ENCODE measurements around the gene LZTS3.

The LZTS3 gene

DNA sequence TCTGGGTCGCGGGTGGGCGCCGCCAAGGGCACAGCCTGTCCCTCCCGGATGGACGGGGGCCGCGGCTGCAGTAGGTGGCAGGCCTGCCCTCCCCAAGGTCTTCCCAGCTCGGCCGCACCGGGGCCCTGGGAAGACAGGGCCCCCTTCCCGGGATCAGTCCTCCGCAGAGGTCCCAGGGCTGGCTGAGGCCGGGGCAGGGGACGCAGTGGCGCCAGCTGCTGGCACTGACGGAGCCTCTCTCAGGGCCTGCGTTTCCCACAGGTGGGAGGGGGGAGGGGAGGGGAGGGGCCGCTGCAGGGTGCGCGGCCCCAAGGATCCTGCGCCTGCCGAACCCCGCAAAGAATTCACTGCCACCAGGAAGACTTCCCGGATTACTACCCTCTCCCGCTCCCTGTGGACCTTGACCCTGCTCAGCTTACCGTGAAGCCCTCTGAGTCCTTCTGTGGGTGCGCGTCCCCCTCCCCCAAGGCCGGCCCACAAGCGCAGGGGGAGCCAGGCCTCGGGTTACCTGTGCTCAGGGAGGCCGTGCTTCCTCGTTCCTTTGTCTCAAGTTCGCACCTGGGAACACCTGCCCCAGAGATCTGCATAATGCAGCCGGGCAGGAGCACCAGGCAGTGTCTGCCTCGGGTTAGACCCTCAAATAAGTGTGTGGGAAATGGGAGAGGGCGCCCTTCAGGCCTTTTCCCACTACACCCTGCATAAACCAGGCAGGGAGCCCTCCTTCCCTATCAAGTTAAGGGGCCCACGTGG, 5.1 kb downstream of the LZTS3 start:
- no peak overlapping the region for H3K4me2 ChIP-seq (ENCODE audit: insufficient read depth, low read length)

GRCh38 chr20:3167738-3168078, 5.6 kb downstream of the LZTS3 start:
- Histone ChIP-seq H4K20me1 (ENCODE audit: insufficient read depth, low read length) (peaks cover 7% of the 10 kb centered on the region), H2AFZ (ENCODE audit: low read depth, low read length) (no peak overlapping the region), H3K27ac (ENCODE audit: low read length) (no peak overlapping the region), H3K9me3 (ENCODE audit: insufficient read depth, low read length, severe bottlenecking) (no peaks in the 10 kb centered on the region), H3K4me3 (ENCODE audit: low read depth in 1 of 2, low read length in 2 of 2) (no peak overlapping the region), H3K4me1 (ENCODE audit: insufficient read depth, low read length) (peaks cover 3% of the 10 kb centered on the region), H3K4me2 (ENCODE audit: insufficient read depth, low read length) (no peak overlapping the region), H3K36me3 (ENCODE audit: insufficient read depth, low read length) (no peaks in the 10 kb centered on the region), H3K79me2 (ENCODE audit: insufficient read depth, low read length) (no peaks in the 10 kb centered on the region), H3K27me3 (ENCODE audit: insufficient read depth, low read length, poor library complexity) (peaks cover 6% of the 10 kb centered on the region), H3K9ac (ENCODE audit: low read depth, low read length) (no peak overlapping the region)
- TF ChIP-seq CTCF (IDR thresholded peaks at IDR 0.05; ENCODE audit: borderline replicate concordance, extremely low read depth, low read length, poor library complexity, severe bottlenecking) (no peak), EZH2 (IDR thresholded peaks at IDR 0.05; ENCODE audit: borderline replicate concordance, low read depth, low read length, severe bottlenecking) (no peak)
- ATAC-seq (ENCODE audit: insufficient read depth, low read depth) = no peak
- DNase-seq = no peak

More for the DNA sequence above, 5.1 kb downstream of the LZTS3 start:
- DNase-seq = no peak
- H3K27ac ChIP-seq (ENCODE audit: low read length) = no peak overlapping the region
- peaks cover 8% of the 10 kb centered on the region for H4K20me1 ChIP-seq (ENCODE audit: insufficient read depth, low read length)
- no peaks in the 10 kb centered on the region for H3K79me2 ChIP-seq (ENCODE audit: insufficient read depth, low read length)
- no peak for TF ChIP-seq CTCF (IDR thresholded peaks at IDR 0.05; ENCODE audit: borderline replicate concordance, extremely low read depth, low read length, poor library complexity, severe bottlenecking)
- no peak for TF ChIP-seq EZH2 (IDR thresholded peaks at IDR 0.05; ENCODE audit: borderline replicate concordance, low read depth, low read length, severe bottlenecking)
- no peaks in the 10 kb centered on the region for H3K9me3 ChIP-seq (ENCODE audit: insufficient read depth, low read length, severe bottlenecking)
- H3K9ac ChIP-seq (ENCODE audit: low read depth, low read length) = no peak overlapping the region
- H3K36me3 ChIP-seq (ENCODE audit: insufficient read depth, low read length) = no peaks in the 10 kb centered on the region
- no peak overlapping the region for H3K4me3 ChIP-seq (ENCODE audit: low read depth in 1 of 2, low read length in 2 of 2)
- no peak for ATAC-seq (ENCODE audit: insufficient read depth, low read depth)
- peaks cover 6% of the 10 kb centered on the region for H3K4me1 ChIP-seq (ENCODE audit: insufficient read depth, low read length)
- H3K27me3 ChIP-seq (ENCODE audit: insufficient read depth, low read length, poor library complexity) = peaks cover 6% of the 10 kb centered on the region
- no peak overlapping the region for H2AFZ ChIP-seq (ENCODE audit: low read depth, low read length)

GRCh38 chr20:3166913-3167342, 6.4 kb downstream of the LZTS3 start:
- H3K27me3 ChIP-seq (ENCODE audit: insufficient read depth, low read length, poor library complexity) = peaks cover 3% of the 10 kb centered on the region
- H3K79me2 ChIP-seq (ENCODE audit: insufficient read depth, low read length) = no peaks in the 10 kb centered on the region
- no peak overlapping the region for H2AFZ ChIP-seq (ENCODE audit: low read depth, low read length)
- no peaks in the 10 kb centered on the region for H3K36me3 ChIP-seq (ENCODE audit: insufficient read depth, low read length)
- H3K27ac ChIP-seq (ENCODE audit: low read length) = no peak overlapping the region
- no peak for DNase-seq
- H3K9me3 ChIP-seq (ENCODE audit: insufficient read depth, low read length, severe bottlenecking) = no peaks in the 10 kb centered on the region
- ATAC-seq (ENCODE audit: insufficient read depth, low read depth) = no peak
- H3K9ac ChIP-seq (ENCODE audit: low read depth, low read length) = no peak overlapping the region
- H3K4me3 ChIP-seq (ENCODE audit: low read depth in 1 of 2, low read length in 2 of 2) = no peak overlapping the region
- H4K20me1 ChIP-seq (ENCODE audit: insufficient read depth, low read length) = peaks cover 3% of the 10 kb centered on the region; the same call in 1 of the 2 replicates
- no peak overlapping the region for H3K4me2 ChIP-seq (ENCODE audit: insufficient read depth, low read length)
- no peak for TF ChIP-seq CTCF (IDR thresholded peaks at IDR 0.05; ENCODE audit: borderline replicate concordance, extremely low read depth, low read length, poor library complexity, severe bottlenecking)
- TF ChIP-seq EZH2 (IDR thresholded peaks at IDR 0.05; ENCODE audit: borderline replicate concordance, low read depth, low read length, severe bottlenecking) = no peak
- H3K4me1 ChIP-seq (ENCODE audit: insufficient read depth, low read length) = no peaks in the 10 kb centered on the region
